Mesothelial cell of epicardium (in vitro differentiated cells): ENCODE results near the gene FRMD4A. TPM values are rescaled to one million over a fixed set of nuclear protein-coding genes. Genes with fewer than 3 reads are reported as not detected.

ENCODE experiments used
- DNase-seq, 2 experiments: peaks; one replicate each; pipeline ENCODE4 v3.0.0; 2021; ENCODE audit warnings: low spot score in 2 of 2; ENCODE audit not compliant: unreplicated experiment in 2 of 2
- H3K27ac Mint-ChIP-seq: 2 replicates; pipeline ENCODE4 v1.8.0; 2021; ENCODE audit warnings: mixed read lengths
- H3K27me3 Mint-ChIP-seq: 2 replicates; pipeline ENCODE4 v1.8.0; 2021; ENCODE audit warnings: low read depth, mixed read lengths
- H3K36me3 Mint-ChIP-seq: 2 replicates; pipeline ENCODE4 v1.8.0; 2021; ENCODE audit warnings: mixed read lengths
- H3K4me1 Mint-ChIP-seq: 2 replicates; pipeline ENCODE4 v1.8.0; 2021; ENCODE audit warnings: mixed read lengths
- H3K4me3 Mint-ChIP-seq: 2 replicates; pipeline ENCODE4 v1.8.0; 2021; ENCODE audit warnings: mild to moderate bottlenecking, moderate library complexity, mixed read lengths
- H3K9me3 Mint-ChIP-seq: 2 replicates; pipeline ENCODE4 v1.8.0; 2021; ENCODE audit warnings: mixed read lengths
- total RNA-seq: library from RNA; stranded (reverse); gene quantifications from 3 replicates; pipeline ENCODE4 v1.2.1, GENCODE V29; 2021
- TF ChIP-seq, protein P1 (sequence below): fragments of 200-600 bp; sonication (generic); IDR thresholded peaks from one replicate; pipeline ENCODE4 v1.5.0; 2021; ENCODE audit warnings: antibody characterized with exemption; ENCODE audit not compliant: unreplicated experiment

Gene FRMD4A
- total RNA-seq, 1 donor from 2014 or later: 45.0 TPM

DNA sequence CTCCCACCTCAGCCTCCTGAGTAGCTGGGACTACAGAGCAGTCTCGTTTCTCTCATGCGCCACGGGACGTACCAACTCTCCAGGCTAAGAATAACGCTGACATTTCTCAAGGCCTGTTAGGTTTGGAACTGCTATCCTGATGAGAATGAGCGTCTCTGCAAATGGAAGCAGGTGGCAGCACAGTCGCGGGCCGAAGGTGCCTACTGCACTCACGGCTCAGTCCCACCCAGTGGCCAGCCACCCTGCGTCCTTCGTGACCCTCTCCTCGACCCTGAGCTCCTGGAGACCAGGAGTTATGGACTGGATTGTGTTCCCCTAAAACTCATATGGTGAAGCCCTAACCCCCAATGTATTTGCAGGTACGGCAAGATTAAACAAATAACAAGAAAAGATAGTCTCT is 469.8 kb downstream of the FRMD4A start:
- H3K36me3 Mint-ChIP-seq: no peaks in the 10 kb centered on the region
- no peak overlapping the region for H3K27ac Mint-ChIP-seq
- no peak for DNase-seq
- H3K27me3 Mint-ChIP-seq: no peaks in the 10 kb centered on the region
- H3K9me3 Mint-ChIP-seq: no peaks in the 10 kb centered on the region
- H3K4me1 Mint-ChIP-seq: no peaks in the 10 kb centered on the region
- TF ChIP-seq, protein P1, sequence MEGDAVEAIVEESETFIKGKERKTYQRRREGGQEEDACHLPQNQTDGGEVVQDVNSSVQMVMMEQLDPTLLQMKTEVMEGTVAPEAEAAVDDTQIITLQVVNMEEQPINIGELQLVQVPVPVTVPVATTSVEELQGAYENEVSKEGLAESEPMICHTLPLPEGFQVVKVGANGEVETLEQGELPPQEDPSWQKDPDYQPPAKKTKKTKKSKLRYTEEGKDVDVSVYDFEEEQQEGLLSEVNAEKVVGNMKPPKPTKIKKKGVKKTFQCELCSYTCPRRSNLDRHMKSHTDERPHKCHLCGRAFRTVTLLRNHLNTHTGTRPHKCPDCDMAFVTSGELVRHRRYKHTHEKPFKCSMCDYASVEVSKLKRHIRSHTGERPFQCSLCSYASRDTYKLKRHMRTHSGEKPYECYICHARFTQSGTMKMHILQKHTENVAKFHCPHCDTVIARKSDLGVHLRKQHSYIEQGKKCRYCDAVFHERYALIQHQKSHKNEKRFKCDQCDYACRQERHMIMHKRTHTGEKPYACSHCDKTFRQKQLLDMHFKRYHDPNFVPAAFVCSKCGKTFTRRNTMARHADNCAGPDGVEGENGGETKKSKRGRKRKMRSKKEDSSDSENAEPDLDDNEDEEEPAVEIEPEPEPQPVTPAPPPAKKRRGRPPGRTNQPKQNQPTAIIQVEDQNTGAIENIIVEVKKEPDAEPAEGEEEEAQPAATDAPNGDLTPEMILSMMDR: no peak
- no peak overlapping the region for H3K4me3 Mint-ChIP-seq

DNA sequence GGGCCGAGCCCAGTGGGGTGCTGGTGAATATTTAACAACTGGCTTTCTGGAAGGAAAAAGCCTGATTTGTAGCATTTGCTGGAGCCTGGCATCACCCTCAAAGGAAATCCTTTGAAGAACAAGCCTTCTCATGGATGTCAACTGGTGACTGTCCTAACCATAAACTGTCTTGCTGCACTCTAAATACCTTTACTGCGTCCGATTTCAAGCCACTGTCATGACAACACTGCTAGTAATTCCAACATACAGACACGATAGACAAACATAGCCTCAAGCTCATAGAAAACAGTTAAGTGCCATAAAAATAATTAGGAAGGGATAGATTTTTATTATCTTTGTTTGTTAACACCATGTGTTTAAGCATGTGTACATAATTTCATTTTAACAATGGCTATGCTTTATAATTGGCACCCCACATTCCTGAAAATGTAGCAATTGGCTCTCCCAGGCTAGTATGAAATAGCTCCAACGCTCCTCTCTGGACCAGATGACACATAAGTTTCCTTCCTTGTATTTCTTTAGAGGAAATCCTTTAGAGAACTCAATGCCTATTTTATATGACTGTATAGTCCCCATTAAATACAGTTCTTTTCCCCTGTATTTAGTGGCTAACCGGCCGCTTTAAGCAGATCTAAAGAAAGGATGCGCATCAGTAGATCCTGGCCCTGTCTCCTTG is 470.6 kb downstream of the FRMD4A start:
- Mint-ChIP-seq H3K27me3 (no peaks in the 10 kb centered on the region), H3K36me3 (no peaks in the 10 kb centered on the region), H3K9me3 (no peaks in the 10 kb centered on the region), H3K27ac (no peak overlapping the region), H3K4me1 (no peaks in the 10 kb centered on the region), H3K4me3 (no peak overlapping the region)
- DNase-seq: no peak
- TF ChIP-seq, protein P1: no peak

DNA sequence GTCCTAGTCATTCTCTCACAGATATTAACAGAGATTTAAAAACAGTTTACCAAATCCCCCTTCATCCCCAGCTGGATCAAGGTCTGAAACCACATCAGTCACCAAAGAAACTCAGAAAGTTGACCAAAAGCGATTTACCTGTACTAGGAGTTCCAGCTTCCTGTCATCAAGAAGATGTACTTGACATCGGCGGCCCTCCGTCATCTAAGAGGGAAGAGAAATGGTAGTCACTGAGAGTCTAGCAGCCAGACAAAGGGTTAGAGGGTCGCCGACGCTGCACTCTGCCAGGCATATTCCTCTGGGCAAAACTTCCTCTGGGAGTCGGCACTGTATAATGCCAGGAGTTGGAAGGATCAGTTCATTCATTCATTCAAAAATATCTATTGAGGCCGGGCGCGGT is 472.0 kb downstream of the FRMD4A start:
- Mint-ChIP-seq H3K27ac (no peak overlapping the region), H3K9me3 (no peaks in the 10 kb centered on the region)

GRCh38 chr10:13857451-13857850 is 473.3 kb downstream of the FRMD4A start:
- no peaks in the 10 kb centered on the region for H3K4me1 Mint-ChIP-seq
- H3K36me3 Mint-ChIP-seq: no peaks in the 10 kb centered on the region
- no peaks in the 10 kb centered on the region for H3K27me3 Mint-ChIP-seq
- H3K4me3 Mint-ChIP-seq: no peak overlapping the region
- H3K9me3 Mint-ChIP-seq: no peaks in the 10 kb centered on the region
- no peak overlapping the region for H3K27ac Mint-ChIP-seq
- DNase-seq: no peak
- TF ChIP-seq, protein P1: no peak

More for the DNA sequence above, 472.0 kb downstream of the FRMD4A start:
- TF ChIP-seq, protein P1: no peak
- DNase-seq: no peak
- no peaks in the 10 kb centered on the region for H3K27me3 Mint-ChIP-seq
- H3K4me3 Mint-ChIP-seq: no peak overlapping the region
- no peaks in the 10 kb centered on the region for H3K36me3 Mint-ChIP-seq
- no peaks in the 10 kb centered on the region for H3K4me1 Mint-ChIP-seq

- no peaks in the 10 kb centered on the region for H3K4me1 Mint-ChIP-seq
These were observed 476.9 kb downstream of the FRMD4A start for GRCh38 chr10:13853854-13854253.

More at GRCh38 chr10:13853854-13854253, 476.9 kb downstream of the FRMD4A start:
- H3K4me3 Mint-ChIP-seq: no peak overlapping the region
- no peaks in the 10 kb centered on the region for H3K36me3 Mint-ChIP-seq
- TF ChIP-seq, protein P1: no peak
- no peaks in the 10 kb centered on the region for H3K27me3 Mint-ChIP-seq
- DNase-seq: no peak
- H3K27ac Mint-ChIP-seq: no peak overlapping the region
- H3K9me3 Mint-ChIP-seq: no peaks in the 10 kb centered on the region
